HepG2 (cell line): Measurements from ENCODE around the gene CTSS. TPM values are rescaled to one million over a fixed set of nuclear protein-coding genes. Genes with fewer than 3 reads are reported as not detected.

Source experiments
- FUBP1 ChIP-seq: sonication (generic); formaldehyde crosslinking; IDR thresholded peaks from 2 replicates; pipeline ENCODE4 v1.5.1; 2020; ENCODE audit warnings: missing genetic modification reagents, mild to moderate bottlenecking, borderline replicate concordance
- TEAD3 ChIP-seq: optimal IDR thresholded peaks from 2 replicates; pipeline ENCODE3; 2016; ENCODE audit warnings: borderline replicate concordance
- ZBTB40 ChIP-seq, 2 experiments: fragments of 450-650 bp in 1 of 2; sonication (generic) in 1 of 2; formaldehyde crosslinking in 1 of 2; IDR thresholded peaks; 2 replicates each; pipeline versions ENCODE4 v1.6.1 to v1.8.0; 2016 to 2022; ENCODE audit warnings: antibody characterized with exemption in 1 of 2, mild to moderate bottlenecking in 1 of 2, missing genetic modification reagents in 1 of 2
- ZNF20 ChIP-seq: sonication (generic); formaldehyde crosslinking; IDR thresholded peaks from 2 replicates; pipeline ENCODE4 v1.4.0; 2020; ENCODE audit warnings: mild to moderate bottlenecking, moderate library complexity, missing genetic modification reagents
- polyA plus RNA-seq, 8 experiments: library from polyadenylated mRNA; depleted of rRNA in 3 of 8; stranded (reverse) in 7 of 8; unstranded in 1 of 8; fragments of >200 nt; fragmentation: Illumina TruSeq in 4 of 8; extraction: Trizol in 4 of 8; gene quantifications; 2 replicates each; pipeline versions ENCODE4 v1.2.1 to v1.2.3, GENCODE V29; 2011 to 2016; ENCODE audit warnings: low read depth in 4 of 8, missing spikeins in 1 of 8, mixed read lengths in 1 of 8; ENCODE audit not compliant: insufficient read depth in 1 of 8
- total RNA-seq, 5 experiments: library from RNA; depleted of rRNA; stranded (reverse); fragments of >200 nt; fragmentation: Illumina TruSeq; extraction: Trizol; gene quantifications; 2 replicates each; pipeline ENCODE4 v1.2.3, GENCODE V29; 2016; ENCODE audit warnings: low read depth in 1 of 5

Gene CTSS
- total and polyA plus RNA-seq, 2 of the 13 experiments (the other 11 are each of a cell fraction or from before 2014, with no cell fraction given), result 0.33 to 1.0 TPM

- TF ChIP-seq ZBTB40 (IDR thresholded peaks at IDR 0.05) (no peak), ZBTB40 (CRISPR knock-in tag; IDR thresholded peaks at IDR 0.05) (no peak), TEAD3 (CRISPR knock-in tag) (no peak), ZNF20 (CRISPR knock-in tag) (no peak), FUBP1 (CRISPR knock-in tag) (no peak)
- TF ChIP-seq, all 625 proteins: peak for 0
These were observed 5.6 kb downstream of the CTSS start (continued) for GRCh38 chr1:150760013-150760412.
